DOHH2 (cell line): ENCODE results near the gene SLC35A2.

ENCODE experiments used
- CTCF ChIP-seq: fragments of 200-600 bp; sonication (generic); IDR thresholded peaks from one replicate; pipeline ENCODE4 v1.5.1; 2014; ENCODE audit warnings: antibody characterized with exemption, mild to moderate bottlenecking, low read depth, low read length; ENCODE audit not compliant: poor library complexity, severe bottlenecking
- EZH2phosphoT487 ChIP-seq: fragments of 200-600 bp; sonication (generic); IDR thresholded peaks from 2 replicates; pipeline ENCODE4 v1.6.1; 2017; ENCODE audit warnings: borderline replicate concordance, mild to moderate bottlenecking, antibody characterized with exemption, low read length, moderate library complexity, mixed read lengths

- TF ChIP-seq CTCF (no peak), EZH2phosphoT487 (no peak)
Observed at GRCh38 chrX:48909703-48910294, 1.6 kb downstream of the SLC35A2 start.
